TTC549 (cell line): ENCODE data around the gene TTC27.

Experiments used
- FAIRE-seq: peaks from 2 replicates; lab custom pipeline; 2012; peaks lifted over from hg19 to GRCh38; lab: Jason Lieb, UNC

Gene TTC27

GRCh38 chr2:32756074-32756727, 128.4 kb downstream of the TTC27 start:
- no peak for FAIRE-seq

GRCh38 chr2:32758232-32758631, 130.4 kb downstream of the TTC27 start:
- FAIRE-seq: no peak

- no peak for FAIRE-seq
Measured at GRCh38 chr2:32760628-32761027, 132.8 kb downstream of the TTC27 start.

GRCh38 chr2:32768387-32769174, 140.7 kb downstream of the TTC27 start:
- FAIRE-seq: no peak

- FAIRE-seq: no peak
Measured at GRCh38 chr2:32770360-32770759, 142.5 kb downstream of the TTC27 start.

- FAIRE-seq: peak; percentile 96
Measured at GRCh38 chr2:32772638-32773447, 145.0 kb downstream of the TTC27 start.

- no peak for FAIRE-seq
Measured at GRCh38 chr2:32773448-32773808, 145.6 kb downstream of the TTC27 start.

- FAIRE-seq: no peak
Measured at GRCh38 chr2:32775954-32776353, 148.1 kb downstream of the TTC27 start.

GRCh38 chr2:32777714-32778113, 149.9 kb downstream of the TTC27 start:
- no peak for FAIRE-seq

- FAIRE-seq: no peak
Measured at GRCh38 chr2:32780961-32781360, 153.1 kb downstream of the TTC27 start.

GRCh38 chr2:32783469-32783868, 155.6 kb downstream of the TTC27 start:
- FAIRE-seq: no peak

GRCh38 chr2:32783933-32784332, 156.1 kb downstream of the TTC27 start:
- FAIRE-seq: no peak

GRCh38 chr2:32787207-32787606, 159.4 kb downstream of the TTC27 start:
- FAIRE-seq: no peak

GRCh38 chr2:32788114-32788513, 160.3 kb downstream of the TTC27 start:
- FAIRE-seq: no peak

- FAIRE-seq: no peak
Measured at GRCh38 chr2:32792416-32792815, 164.6 kb downstream of the TTC27 start.

- no peak for FAIRE-seq
Measured at GRCh38 chr2:32798829-32799228, 171.0 kb downstream of the TTC27 start.

GRCh38 chr2:32801741-32802140, 173.9 kb downstream of the TTC27 start:
- no peak for FAIRE-seq

- FAIRE-seq: no peak
Measured at GRCh38 chr2:32802877-32803276, 175.0 kb downstream of the TTC27 start.

GRCh38 chr2:32804205-32804604, 176.4 kb downstream of the TTC27 start:
- no peak for FAIRE-seq

GRCh38 chr2:32805104-32806095, 177.6 kb downstream of the TTC27 start:
- no peak for FAIRE-seq

- FAIRE-seq: no peak
Measured at GRCh38 chr2:32806857-32807256, 179.0 kb downstream of the TTC27 start.

GRCh38 chr2:32807662-32808061, 179.8 kb downstream of the TTC27 start:
- FAIRE-seq: no peak
